ENCODE data around the gene C1orf56. TPM values are rescaled to one million over a fixed set of nuclear protein-coding genes. Genes with fewer than 3 reads are reported as not detected.

C1orf56 gene
- total RNA-seq, 1 experiment from 2014 or later, result 2.9 TPM

- DNase-seq (ENCODE audit: low spot score), result no peak
- no peak for TF ChIP-seq EZH2 (IDR thresholded peaks at IDR 0.05; ENCODE audit: borderline replicate concordance, low read depth, low read length, poor library complexity, severe bottlenecking)
- TF ChIP-seq CTCF (conservative IDR thresholded peaks at IDR 0.05; ENCODE audit: low read depth, low read length), result no peak
- no peaks in the 10 kb centered on the region for H3K27me3 ChIP-seq (replicated peaks; ENCODE audit: insufficient read depth, low read depth, low read length, poor library complexity)
- H3K9me3 ChIP-seq (ENCODE audit: low read depth, low read length, poor library complexity, severe bottlenecking), result no peaks in the 10 kb centered on the region
- no peak overlapping the region for H3K27ac ChIP-seq (ENCODE audit: low read depth, low read length, poor library complexity, severe bottlenecking)
- peaks cover 33% of the 10 kb centered on the region for H3K36me3 ChIP-seq (ENCODE audit: insufficient read depth, low read length, poor library complexity, severe bottlenecking)
- no TSS peak for BruUV-seq (replicated peaks)
- intact Hi-C loops (cut with micrococcal nuclease; ENCODE audit: unreplicated experiment), result no loop called here
- CTCF ChIA-PET, result no interaction called here
- no peak overlapping the region for H3K4me3 ChIP-seq (ENCODE audit: low read depth, low read length, poor library complexity, severe bottlenecking)
- peaks cover 4% of the 10 kb centered on the region for H3K4me1 ChIP-seq (ENCODE audit: insufficient read depth, low read length, poor library complexity, severe bottlenecking)
- POLR2A ChIA-PET (ENCODE audit: low non-redundant PET), result no interaction called here
These were observed 2.6 kb downstream of the C1orf56 start for GRCh38 chr1:151050051-151050688.

- H3K4me1 ChIP-seq (ENCODE audit: insufficient read depth, low read length, poor library complexity, severe bottlenecking), result peaks cover 4% of the 10 kb centered on the region
- H3K4me3 ChIP-seq (ENCODE audit: low read depth, low read length, poor library complexity, severe bottlenecking), result no peak overlapping the region
- intact Hi-C loops (cut with micrococcal nuclease; ENCODE audit: unreplicated experiment), result no loop called here
- peaks cover 44% of the 10 kb centered on the region for H3K36me3 ChIP-seq (ENCODE audit: insufficient read depth, low read length, poor library complexity, severe bottlenecking)
- CTCF ChIA-PET, result no interaction called here
- no peak for DNase-seq (ENCODE audit: low spot score)
- no peak overlapping the region for H3K27ac ChIP-seq (ENCODE audit: low read depth, low read length, poor library complexity, severe bottlenecking)
- no peaks in the 10 kb centered on the region for H3K27me3 ChIP-seq (replicated peaks; ENCODE audit: insufficient read depth, low read depth, low read length, poor library complexity)
- POLR2A ChIA-PET (ENCODE audit: low non-redundant PET), result no interaction called here
- no peak for TF ChIP-seq EZH2 (IDR thresholded peaks at IDR 0.05; ENCODE audit: borderline replicate concordance, low read depth, low read length, poor library complexity, severe bottlenecking)
- TF ChIP-seq CTCF (conservative IDR thresholded peaks at IDR 0.05; ENCODE audit: low read depth, low read length), result no peak
- no TSS peak for BruUV-seq (replicated peaks)
- H3K9me3 ChIP-seq (ENCODE audit: low read depth, low read length, poor library complexity, severe bottlenecking), result no peaks in the 10 kb centered on the region
These were observed 3.9 kb downstream of the C1orf56 start for GRCh38 chr1:151051356-151052009.

- TF ChIP-seq EZH2 (IDR thresholded peaks at IDR 0.05; ENCODE audit: borderline replicate concordance, low read depth, low read length, poor library complexity, severe bottlenecking), result no peak
- no peak for TF ChIP-seq CTCF (conservative IDR thresholded peaks at IDR 0.05; ENCODE audit: low read depth, low read length)
- Histone ChIP-seq H3K9me3 (ENCODE audit: low read depth, low read length, poor library complexity, severe bottlenecking) (no peaks in the 10 kb centered on the region), H3K4me1 (ENCODE audit: insufficient read depth, low read length, poor library complexity, severe bottlenecking) (peaks cover 10% of the 10 kb centered on the region), H3K27ac (ENCODE audit: low read depth, low read length, poor library complexity, severe bottlenecking) (no peak overlapping the region), H3K27me3 (replicated peaks; ENCODE audit: insufficient read depth, low read depth, low read length, poor library complexity) (no peaks in the 10 kb centered on the region), H3K4me3 (ENCODE audit: low read depth, low read length, poor library complexity, severe bottlenecking) (no peak overlapping the region), H3K36me3 (ENCODE audit: insufficient read depth, low read length, poor library complexity, severe bottlenecking) (peaks cover 49% of the 10 kb centered on the region)
- CTCF ChIA-PET, result no interaction called here
- BruUV-seq (replicated peaks), result no TSS peak
- DNase-seq (ENCODE audit: low spot score), result no peak
- POLR2A ChIA-PET (ENCODE audit: low non-redundant PET), result no interaction called here
- intact Hi-C loops (cut with micrococcal nuclease; ENCODE audit: unreplicated experiment), result no loop called here
These were observed 7.5 kb downstream of the C1orf56 start for GRCh38 chr1:151054971-151055547.
